Measurements from ENCODE around the gene FST.

Gene FST

DNA sequence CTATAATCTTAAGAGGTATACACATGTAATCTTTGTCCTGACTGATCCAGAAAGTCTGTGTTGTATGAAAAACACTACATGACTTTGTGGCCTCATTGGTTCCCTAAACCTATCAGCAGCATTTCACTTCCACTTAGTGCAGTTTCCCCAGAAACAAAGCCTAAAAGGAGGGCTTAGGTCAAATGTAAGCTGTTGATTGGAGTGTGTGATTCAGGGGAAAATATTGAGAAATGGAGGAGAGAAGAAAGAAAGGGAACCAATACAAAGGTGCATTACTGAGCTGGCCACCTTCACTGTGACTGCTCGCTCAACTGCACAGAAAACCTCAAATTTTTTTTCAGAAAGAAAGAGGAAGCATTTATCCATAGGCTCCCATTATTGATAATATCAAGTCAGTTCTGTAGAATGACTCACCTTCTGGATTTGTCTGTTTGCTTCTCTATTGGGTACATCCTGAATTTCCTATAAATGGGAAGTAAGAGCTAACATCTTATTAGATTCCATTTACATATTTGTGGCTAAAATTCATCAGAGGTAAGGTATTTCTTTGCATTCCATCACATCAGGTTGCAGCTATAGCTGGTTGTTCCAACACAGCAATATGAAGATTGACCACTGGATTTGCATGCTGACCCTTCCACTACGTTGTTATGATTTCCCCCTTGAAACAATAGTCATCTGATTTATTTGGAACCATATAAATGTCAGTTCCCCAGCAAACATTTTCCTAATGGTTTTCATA, 10.3 kb upstream of the FST start:
- no peak for TF ChIP-seq CTCF (IDR thresholded peaks at IDR 0.05)
- Mint-ChIP-seq H3K9me3 (no peaks in the 10 kb centered on the region), H3K4me1 (peaks cover 5% of the 10 kb centered on the region), H3K4me3 (no peak overlapping the region), H3K27me3 (ENCODE audit: low read depth, poor library complexity) (no peaks in the 10 kb centered on the region), H3K27ac (no peak overlapping the region), H3K36me3 (ENCODE audit: low read depth) (no peaks in the 10 kb centered on the region)
- DNase-seq, result no peak

- TF ChIP-seq CTCF (IDR thresholded peaks at IDR 0.05), result no peak
- Mint-ChIP-seq H3K36me3 (ENCODE audit: low read depth) (no peaks in the 10 kb centered on the region), H3K27ac (no peak overlapping the region), H3K9me3 (no peaks in the 10 kb centered on the region), H3K4me3 (no peak overlapping the region), H3K27me3 (ENCODE audit: low read depth, poor library complexity) (no peaks in the 10 kb centered on the region), H3K4me1 (peaks cover 18% of the 10 kb centered on the region)
- no peak for DNase-seq
Measured at GRCh38 chr5:53472279-53472678, 8.2 kb upstream of the FST start.

DNA sequence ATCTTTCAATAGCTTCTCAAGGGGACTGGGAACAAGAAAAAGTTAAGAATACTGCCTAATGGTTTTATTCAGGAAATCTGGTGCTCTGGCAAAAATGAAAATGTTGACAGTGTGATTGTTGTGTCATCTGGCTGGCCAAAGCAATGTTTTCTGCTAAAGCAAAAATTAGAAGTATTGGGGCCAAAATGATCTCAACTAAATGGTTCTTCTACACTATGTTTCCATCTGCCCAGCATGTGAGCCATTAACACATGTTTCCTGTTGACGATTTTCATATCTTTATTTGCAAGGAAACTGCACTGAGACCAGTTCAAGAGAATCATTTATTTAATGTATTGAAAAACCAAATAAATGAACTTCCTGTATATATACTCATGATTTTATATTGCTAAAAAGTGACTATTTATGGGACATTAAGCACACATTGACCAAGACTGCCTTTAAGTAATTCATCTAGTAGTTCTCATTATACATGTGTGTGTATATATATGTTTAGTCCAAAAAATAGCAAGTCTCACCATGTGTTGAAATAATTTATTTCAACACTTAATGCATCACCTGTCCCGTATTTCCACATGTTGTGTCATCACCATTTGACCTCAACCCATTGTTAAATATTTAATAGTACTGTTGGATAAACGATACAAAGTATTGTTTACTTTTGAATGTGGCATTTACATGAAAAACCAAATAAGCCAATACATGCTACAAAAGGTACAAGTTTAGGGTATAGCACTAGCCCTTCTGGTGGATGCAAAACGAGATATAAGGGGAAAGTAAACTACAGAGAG, 7.5 kb upstream of the FST start:
- H3K27ac Mint-ChIP-seq, result no peak overlapping the region
- no peaks in the 10 kb centered on the region for H3K27me3 Mint-ChIP-seq (ENCODE audit: low read depth, poor library complexity)
- no peak overlapping the region for H3K4me3 Mint-ChIP-seq
- no peak for TF ChIP-seq CTCF (IDR thresholded peaks at IDR 0.05)
- DNase-seq, result no peak
- no peaks in the 10 kb centered on the region for H3K36me3 Mint-ChIP-seq (ENCODE audit: low read depth)
- H3K4me1 Mint-ChIP-seq, result peaks cover 23% of the 10 kb centered on the region
- no peaks in the 10 kb centered on the region for H3K9me3 Mint-ChIP-seq

DNA sequence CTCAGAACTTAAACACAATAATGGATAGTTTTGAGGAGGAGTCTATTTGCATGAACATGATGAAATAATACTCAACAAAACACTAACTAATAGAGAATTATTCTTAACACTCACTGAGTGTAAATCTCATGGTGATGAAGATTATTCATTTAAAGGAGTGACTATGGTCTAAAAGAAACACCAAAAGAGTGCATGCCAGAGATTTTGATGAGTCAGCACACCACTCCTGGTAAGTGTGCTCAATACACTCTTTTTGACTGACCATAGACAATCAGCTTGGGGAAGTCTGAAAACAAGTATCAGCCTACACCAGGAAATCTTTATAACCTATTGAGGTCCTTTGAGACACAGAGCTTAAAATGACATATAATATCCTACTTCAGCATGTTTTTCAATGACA, 6.8 kb upstream of the FST start:
- Mint-ChIP-seq H3K36me3 (ENCODE audit: low read depth) (no peaks in the 10 kb centered on the region), H3K27me3 (ENCODE audit: low read depth, poor library complexity) (no peaks in the 10 kb centered on the region), H3K4me1 (peaks cover 29% of the 10 kb centered on the region), H3K27ac (no peak overlapping the region), H3K4me3 (no peak overlapping the region), H3K9me3 (no peaks in the 10 kb centered on the region)
- no peak for TF ChIP-seq CTCF (IDR thresholded peaks at IDR 0.05)
- no peak for DNase-seq

DNA sequence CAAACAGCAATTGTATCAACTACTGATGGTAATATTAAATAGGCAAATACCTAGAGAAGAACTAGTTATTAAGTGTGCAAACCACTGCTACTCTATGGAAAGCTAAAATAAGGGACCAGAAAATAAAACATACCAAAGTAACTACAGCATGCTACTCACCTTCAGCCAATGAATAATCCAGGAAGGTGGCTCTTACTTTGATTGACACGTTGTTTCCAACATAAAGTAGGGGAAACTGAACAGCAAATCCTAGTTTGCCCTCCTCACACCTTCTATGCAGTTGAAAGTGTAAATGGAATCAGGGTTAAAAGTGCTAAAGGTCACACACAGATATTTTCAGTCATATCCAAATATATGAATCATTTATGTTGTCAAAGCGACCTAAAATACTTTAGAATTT, 5.1 kb upstream of the FST start:
- Mint-ChIP-seq H3K36me3 (ENCODE audit: low read depth) (no peaks in the 10 kb centered on the region), H3K27me3 (ENCODE audit: low read depth, poor library complexity) (no peaks in the 10 kb centered on the region), H3K9me3 (no peaks in the 10 kb centered on the region), H3K4me3 (no peak overlapping the region), H3K4me1 (peaks cover 24% of the 10 kb centered on the region), H3K27ac (no peak overlapping the region)
- TF ChIP-seq CTCF (IDR thresholded peaks at IDR 0.05), result no peak
- no peak for DNase-seq

Measured in nephron progenitor cell (in vitro differentiated cells).